CD14-positive monocyte (primary cell): ENCODE results near the gene CMTM5. TPM values are rescaled to one million over a fixed set of nuclear protein-coding genes. Genes with fewer than 3 reads are reported as not detected.

ENCODE experiments used
- DNase-seq, 3 donors: peaks; one replicate each; pipeline ENCODE4 v3.0.0-alpha.2; 2011 to 2022
- H2AFZ ChIP-seq: 2 replicates; pipeline ENCODE4 v1.6.0; 2012; ENCODE audit warnings: mild to moderate bottlenecking, low read depth, low read length, inconsistent platforms; ENCODE audit not compliant: insufficient read depth, poor library complexity, severe bottlenecking
- H3K27ac ChIP-seq, 2 donors: 1 replicate in 1 of 2; 2 replicates in 1 of 2; pipeline ENCODE4 v1.5.1; 2012 to 2013; ENCODE audit warnings: low read length in 2 of 2, control low read depth in 1 of 2, inconsistent platforms in 1 of 2, low read depth in 1 of 2, mild to moderate bottlenecking in 1 of 2
- H3K27me3 ChIP-seq, 2 donors: one replicate each; pipeline versions ENCODE4 v1.6.0 to v1.6.1; 2011 to 2013; ENCODE audit warnings: low read length in 2 of 2; ENCODE audit not compliant: control insufficient read depth in 2 of 2, insufficient read depth in 2 of 2
- H3K36me3 ChIP-seq, 2 donors: replicated peaks in 1 of 2; 1 replicate in 1 of 2; 2 replicates in 1 of 2; pipeline versions ENCODE4 v1.5.1 to v1.6.1; 2012 to 2013; ENCODE audit warnings: low read length in 2 of 2, control low read depth in 1 of 2, inconsistent platforms in 1 of 2, mild to moderate bottlenecking in 1 of 2; ENCODE audit not compliant: insufficient read depth in 2 of 2, control insufficient read depth in 1 of 2
- H3K4me1 ChIP-seq, 2 donors: 1 replicate in 1 of 2; 2 replicates in 1 of 2; pipeline versions ENCODE4 v1.5.1 to v1.6.1; 2012 to 2013; ENCODE audit warnings: low read length in 2 of 2, control low read depth in 1 of 2, inconsistent platforms in 1 of 2, mild to moderate bottlenecking in 1 of 2, moderate library complexity in 1 of 2; ENCODE audit not compliant: insufficient read depth in 2 of 2, control insufficient read depth in 1 of 2
- H3K4me2 ChIP-seq: replicated peaks from 2 replicates; pipeline ENCODE3; 2012; ENCODE audit warnings: low read length, moderate library complexity, mild to moderate bottlenecking; ENCODE audit not compliant: poor library complexity, severe bottlenecking; ENCODE audit errors: extremely low read depth
- H3K4me3 ChIP-seq, 3 experiments: fragments of 200-600 bp in 1 of 3; sonication (generic) in 1 of 3; replicated peaks in 1 of 3; 1 replicate in 2 of 3; 2 replicates in 1 of 3; pipeline ENCODE4 v1.5.1; 2011 to 2013; ENCODE audit warnings: low read length in 3 of 3, mild to moderate bottlenecking in 3 of 3, control low read depth in 2 of 3, low read depth in 2 of 3, inconsistent platforms in 1 of 3, moderate library complexity in 1 of 3
- H3K79me2 ChIP-seq: 2 replicates; pipeline ENCODE4 v1.6.0; 2012; ENCODE audit warnings: mild to moderate bottlenecking, control low read depth, inconsistent platforms, low read length, moderate library complexity; ENCODE audit not compliant: insufficient read depth
- H3K9ac ChIP-seq: 2 replicates; pipeline ENCODE4 v1.6.0; 2017; ENCODE audit warnings: low read length, mild to moderate bottlenecking; ENCODE audit not compliant: insufficient read depth, poor library complexity, severe bottlenecking
- H3K9me3 ChIP-seq, 2 donors: replicated peaks in 1 of 2; 1 replicate in 1 of 2; 2 replicates in 1 of 2; pipeline versions ENCODE4 v1.5.1 to v1.6.1; 2012 to 2013; ENCODE audit warnings: low read length in 2 of 2, control low read depth in 1 of 2; ENCODE audit not compliant: control insufficient read depth in 1 of 2, insufficient read depth in 1 of 2
- H4K20me1 ChIP-seq: 2 replicates; pipeline ENCODE4 v1.6.0; 2012; ENCODE audit warnings: mild to moderate bottlenecking, low read length, control low read depth, moderate library complexity; ENCODE audit not compliant: insufficient read depth
- H3K27ac Mint-ChIP-seq, 7 donors: one replicate each; pipeline ENCODE4 v1.8.0; 2020; ENCODE audit warnings: mild to moderate bottlenecking in 7 of 7, mixed read lengths in 7 of 7, moderate library complexity in 6 of 7, inconsistent platforms in 2 of 7
- H3K27me3 Mint-ChIP-seq, 3 donors: one replicate each; pipeline ENCODE4 v1.8.0; 2021 to 2022; ENCODE audit warnings: low read depth in 3 of 3, mild to moderate bottlenecking in 3 of 3, mixed read lengths in 3 of 3, moderate library complexity in 3 of 3, inconsistent platforms in 1 of 3
- H3K36me3 Mint-ChIP-seq, 2 donors: one replicate each; pipeline ENCODE4 v1.8.0; 2020; ENCODE audit warnings: mixed read lengths in 2 of 2, inconsistent platforms in 1 of 2, mild to moderate bottlenecking in 1 of 2
- H3K4me1 Mint-ChIP-seq: one replicate; pipeline ENCODE4 v1.8.0; 2020; ENCODE audit warnings: mild to moderate bottlenecking, mixed read lengths
- H3K4me3 Mint-ChIP-seq, 2 donors: one replicate each; pipeline ENCODE4 v1.8.0; 2020; ENCODE audit warnings: mild to moderate bottlenecking in 2 of 2, mixed read lengths in 2 of 2, moderate library complexity in 1 of 2
- H3K9me3 Mint-ChIP-seq, 7 donors: one replicate each; pipeline ENCODE4 v1.8.0; 2020 to 2022; ENCODE audit warnings: mixed read lengths in 7 of 7, mild to moderate bottlenecking in 6 of 7, moderate library complexity in 6 of 7, inconsistent platforms in 2 of 7
- WGBS: methylation state at CpG from one replicate; pipeline ENCODE4 v1.1.5; 2013; ENCODE audit warnings: missing lambda C conversion rate; ENCODE audit not compliant: insufficient coverage; 5-methylcytosine and 5-hydroxymethylcytosine counted together
- intact Hi-C, 2 donors: fragments of 100-400 bp; cut with micrococcal nuclease; formaldehyde crosslinking; loops; one replicate each; pipeline versions ENCODE4 v1.15.0 to v1.15.1; 2023
- polyA plus RNA-seq, 3 donors: library from polyadenylated mRNA; depleted of rRNA in 1 of 3; unstranded in 2 of 3; stranded (reverse) in 1 of 3; fragments of 300-500 nt in 2 of 3; fragments of >200 nt in 1 of 3; fragmentation: Illumina TruSeq in 2 of 3; gene quantifications; 1 replicate in 2 of 3; 2 replicates in 1 of 3; pipeline ENCODE4 v1.2.3, GENCODE V29; 2012 to 2021
- TF ChIP-seq, protein P1 (sequence below): fragments of 200-600 bp; IDR thresholded peaks from one replicate; pipeline ENCODE4 v1.8.0; 2022; ENCODE audit warnings: antibody characterized with exemption, mild to moderate bottlenecking

Gene CMTM5
- polyA plus RNA-seq, 3 donors, result 0.93 to 1.1 TPM; not detected in 1

DNA sequence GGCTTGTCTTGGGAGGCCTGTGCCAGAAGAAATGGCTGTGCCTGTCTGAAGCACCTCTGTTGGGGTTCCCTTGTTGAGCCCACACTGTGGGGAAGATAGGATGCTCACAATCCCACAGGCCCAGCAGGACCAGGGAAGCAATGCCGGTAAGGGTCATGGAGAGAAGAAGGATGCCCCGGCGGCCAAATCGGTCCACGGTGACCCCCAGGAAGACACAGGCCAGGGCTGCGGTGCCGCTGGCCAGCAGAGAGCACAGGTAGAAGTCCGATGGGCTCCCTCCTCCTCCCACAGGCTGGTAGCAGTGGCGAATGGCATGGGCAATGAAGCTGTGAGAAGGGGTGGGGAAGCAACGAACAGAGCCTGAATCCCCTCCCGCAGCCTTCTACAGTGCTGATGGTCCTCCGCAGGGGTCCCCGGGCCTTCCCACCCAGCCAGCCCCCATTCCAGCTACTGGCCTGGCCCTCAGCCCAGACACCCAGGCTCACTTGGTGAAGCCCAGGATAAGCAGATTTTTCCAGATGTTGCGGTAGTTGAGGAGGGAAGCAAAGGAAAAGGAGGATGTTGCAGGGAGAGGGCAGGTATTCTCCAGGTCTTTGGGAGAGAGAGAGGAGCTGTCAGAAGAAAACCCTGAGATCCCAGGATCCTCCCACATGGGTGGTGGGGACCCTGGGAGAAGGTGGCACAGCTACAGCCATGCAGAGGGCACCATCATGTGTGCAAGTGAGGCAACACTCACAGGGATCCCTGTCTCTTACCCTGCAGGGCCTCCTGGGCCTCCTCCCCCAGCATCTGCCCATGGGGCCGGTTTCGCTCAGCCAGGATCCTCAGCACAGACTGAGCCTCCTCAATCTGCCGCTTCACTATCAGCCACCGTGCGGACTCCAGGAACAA lies 29.2 kb upstream of the CMTM5 start:
- Mint-ChIP-seq H3K27ac (no peak overlapping the region), H3K27me3 (peaks cover 26 to 37% (median 30%) of the 10 kb centered on the region in 3 donors), H3K36me3 (peaks cover 0 to 6% of the 10 kb centered on the region in 2 donors), H3K4me1 (peaks cover 5% of the 10 kb centered on the region), H3K9me3 (peaks cover 2 to 12% (median 6%) of the 10 kb centered on the region in 7 donors), H3K4me3 (no peak overlapping the region)
- Histone ChIP-seq H3K4me1 (peaks cover 4 to 11% of the 10 kb centered on the region in 2 donors), H3K36me3 (no peaks in the 10 kb centered on the region), H2AFZ (no peak overlapping the region), H3K9me3 (peaks cover 0 to 16% of the 10 kb centered on the region in 2 donors), H3K4me2 (no peak overlapping the region), H4K20me1 (no peaks in the 10 kb centered on the region), H3K9ac (no peak overlapping the region), H3K79me2 (no peaks in the 10 kb centered on the region), H3K27ac (no peak overlapping the region), H3K27me3 (peaks cover 24 to 26% of the 10 kb centered on the region in 2 donors), H3K4me3 (no peak overlapping the region)
- TF ChIP-seq, protein P1, sequence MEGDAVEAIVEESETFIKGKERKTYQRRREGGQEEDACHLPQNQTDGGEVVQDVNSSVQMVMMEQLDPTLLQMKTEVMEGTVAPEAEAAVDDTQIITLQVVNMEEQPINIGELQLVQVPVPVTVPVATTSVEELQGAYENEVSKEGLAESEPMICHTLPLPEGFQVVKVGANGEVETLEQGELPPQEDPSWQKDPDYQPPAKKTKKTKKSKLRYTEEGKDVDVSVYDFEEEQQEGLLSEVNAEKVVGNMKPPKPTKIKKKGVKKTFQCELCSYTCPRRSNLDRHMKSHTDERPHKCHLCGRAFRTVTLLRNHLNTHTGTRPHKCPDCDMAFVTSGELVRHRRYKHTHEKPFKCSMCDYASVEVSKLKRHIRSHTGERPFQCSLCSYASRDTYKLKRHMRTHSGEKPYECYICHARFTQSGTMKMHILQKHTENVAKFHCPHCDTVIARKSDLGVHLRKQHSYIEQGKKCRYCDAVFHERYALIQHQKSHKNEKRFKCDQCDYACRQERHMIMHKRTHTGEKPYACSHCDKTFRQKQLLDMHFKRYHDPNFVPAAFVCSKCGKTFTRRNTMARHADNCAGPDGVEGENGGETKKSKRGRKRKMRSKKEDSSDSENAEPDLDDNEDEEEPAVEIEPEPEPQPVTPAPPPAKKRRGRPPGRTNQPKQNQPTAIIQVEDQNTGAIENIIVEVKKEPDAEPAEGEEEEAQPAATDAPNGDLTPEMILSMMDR, result no peak
- intact Hi-C loops, result no loop called here
- 100% methylated on average over 4 of the region's 19 CpGs for WGBS
- DNase-seq, result no peak

DNA sequence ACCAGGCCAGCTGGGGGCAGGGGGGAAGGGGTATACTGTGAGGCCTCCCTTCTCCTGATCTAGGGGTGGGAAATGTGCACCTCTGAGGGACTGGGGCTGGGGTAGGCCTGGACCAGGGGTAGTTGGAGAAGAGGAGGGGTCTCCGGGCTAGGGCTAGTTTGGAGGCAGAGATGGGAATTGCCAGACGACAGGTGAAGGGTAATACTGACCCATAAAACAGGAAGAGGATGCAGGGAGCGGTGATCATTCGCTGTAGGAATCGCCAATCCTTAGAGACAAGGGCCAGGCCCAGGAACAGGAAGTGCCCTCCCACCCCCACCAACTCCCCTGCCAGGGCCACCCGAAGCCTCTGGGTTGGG lies 28.6 kb upstream of the CMTM5 start:
- H3K27me3 ChIP-seq, result peaks cover 30 to 32% of the 10 kb centered on the region in 2 donors
- Mint-ChIP-seq H3K36me3 (peaks cover 0 to 9% of the 10 kb centered on the region in 2 donors), H3K27ac (no peak overlapping the region), H3K4me3 (no peak overlapping the region), H3K27me3 (peaks cover 33 to 41% (median 36%) of the 10 kb centered on the region in 3 donors), H3K4me1 (peaks cover 9% of the 10 kb centered on the region), H3K9me3 (peaks cover 2 to 14% (median 6%) of the 10 kb centered on the region in 7 donors)
- H4K20me1 ChIP-seq, result no peaks in the 10 kb centered on the region
- intact Hi-C loops, result no loop called here
- WGBS, result 77% methylated on average over 2 of the region's 6 CpGs
- H3K4me1 ChIP-seq, result peaks cover 4 to 12% of the 10 kb centered on the region in 2 donors
- H2AFZ ChIP-seq, result no peak overlapping the region
- no peaks in the 10 kb centered on the region for H3K36me3 ChIP-seq
- no peak overlapping the region for H3K4me2 ChIP-seq
- peaks cover 0 to 21% of the 10 kb centered on the region in 2 donors for H3K9me3 ChIP-seq
- TF ChIP-seq, protein P1, result no peak
- no peak overlapping the region for H3K4me3 ChIP-seq
- no peaks in the 10 kb centered on the region for H3K79me2 ChIP-seq
- DNase-seq, result no peak
- H3K27ac ChIP-seq, result no peak overlapping the region
- H3K9ac ChIP-seq, result no peak overlapping the region
